CD8-positive, alpha-beta memory T cell (primary cell): ENCODE data around the gene BTBD3. TPM values are rescaled to one million over a fixed set of nuclear protein-coding genes. Genes with fewer than 3 reads are reported as not detected.

Experiments used
- CTCF ChIA-PET: fragments of 350-600 bp; sonication (Branson Sonifier 250); formaldehyde crosslinking; loops from one replicate; lab custom pipeline; 2021; ENCODE audit warnings: antibody characterized with exemption; lab: Charles Lee
- POLR2A ChIA-PET: fragments of 350-600 bp; sonication (Branson Sonifier 250); formaldehyde crosslinking; loops from one replicate; lab custom pipeline; 2021; ENCODE audit warnings: antibody characterized with exemption; lab: Charles Lee
- DNase-seq, 5 donors: peaks; one replicate each; pipeline versions ENCODE4 v3.0.0 to v3.0.0-alpha.2; 2020 to 2022; ENCODE audit warnings: mixed read lengths in 1 of 5
- H3K27ac ChIP-seq: one replicate; pipeline ENCODE4 v1.7.0; 2013; ENCODE audit warnings: low read depth, mild to moderate bottlenecking, low read length, moderate library complexity
- H3K27me3 ChIP-seq: 2 replicates; pipeline ENCODE4 v1.7.0; 2013; ENCODE audit warnings: low read length, mild to moderate bottlenecking; ENCODE audit not compliant: insufficient read depth, poor library complexity, severe bottlenecking
- H3K36me3 ChIP-seq: 2 replicates; pipeline ENCODE4 v1.7.0; 2013; ENCODE audit warnings: mild to moderate bottlenecking, low read length, moderate library complexity; ENCODE audit not compliant: insufficient read depth
- H3K4me1 ChIP-seq: 2 replicates; pipeline ENCODE4 v1.7.0; 2013; ENCODE audit warnings: mild to moderate bottlenecking, low read length, moderate library complexity; ENCODE audit not compliant: insufficient read depth
- H3K4me3 ChIP-seq: 2 replicates; pipeline ENCODE4 v1.7.0; 2013; ENCODE audit warnings: mild to moderate bottlenecking, low read length
- H3K9me3 ChIP-seq: 2 replicates; pipeline ENCODE4 v1.7.0; 2013; ENCODE audit warnings: mild to moderate bottlenecking, low read length
- H3K27ac Mint-ChIP-seq, 8 donors: one replicate each; pipeline ENCODE4 v1.8.0; 2020 to 2021; ENCODE audit warnings: mixed read lengths in 8 of 8, mild to moderate bottlenecking in 6 of 8, inconsistent platforms in 3 of 8, moderate library complexity in 3 of 8
- H3K27me3 Mint-ChIP-seq, 2 donors: one replicate each; pipeline ENCODE4 v1.8.0; 2020 to 2021; ENCODE audit warnings: mixed read lengths in 2 of 2, mild to moderate bottlenecking in 1 of 2, moderate library complexity in 1 of 2
- H3K36me3 Mint-ChIP-seq, 3 donors: one replicate each; pipeline ENCODE4 v1.8.0; 2020 to 2021; ENCODE audit warnings: mixed read lengths in 3 of 3, inconsistent platforms in 1 of 3, mild to moderate bottlenecking in 1 of 3
- H3K4me1 Mint-ChIP-seq, 3 donors: one replicate each; pipeline ENCODE4 v1.8.0; 2020 to 2021; ENCODE audit warnings: mixed read lengths in 3 of 3, inconsistent platforms in 1 of 3, mild to moderate bottlenecking in 1 of 3
- H3K4me3 Mint-ChIP-seq, 7 donors: one replicate each; pipeline ENCODE4 v1.8.0; 2020 to 2021; ENCODE audit warnings: mixed read lengths in 7 of 7, mild to moderate bottlenecking in 6 of 7, moderate library complexity in 4 of 7, inconsistent platforms in 2 of 7
- H3K9me3 Mint-ChIP-seq, 5 donors: one replicate each; pipeline ENCODE4 v1.8.0; 2020 to 2022; ENCODE audit warnings: mixed read lengths in 5 of 5, mild to moderate bottlenecking in 3 of 5, moderate library complexity in 2 of 5, inconsistent platforms in 1 of 5
- polyA plus RNA-seq: library from polyadenylated mRNA; unstranded; fragments of 300-500 nt; fragmentation: Illumina TruSeq; gene quantifications from one replicate; pipeline ENCODE4 v1.2.3, GENCODE V29; 2021
- total RNA-seq, 2 experiments: library from RNA; stranded (reverse); gene quantifications; one replicate each; pipeline ENCODE4 v1.2.3, GENCODE V29; 2021

BTBD3 gene
- under 1 TPM; 0.37 to 0.80 TPM for total RNA-seq
- 0.18 TPM for polyA plus RNA-seq

DNA sequence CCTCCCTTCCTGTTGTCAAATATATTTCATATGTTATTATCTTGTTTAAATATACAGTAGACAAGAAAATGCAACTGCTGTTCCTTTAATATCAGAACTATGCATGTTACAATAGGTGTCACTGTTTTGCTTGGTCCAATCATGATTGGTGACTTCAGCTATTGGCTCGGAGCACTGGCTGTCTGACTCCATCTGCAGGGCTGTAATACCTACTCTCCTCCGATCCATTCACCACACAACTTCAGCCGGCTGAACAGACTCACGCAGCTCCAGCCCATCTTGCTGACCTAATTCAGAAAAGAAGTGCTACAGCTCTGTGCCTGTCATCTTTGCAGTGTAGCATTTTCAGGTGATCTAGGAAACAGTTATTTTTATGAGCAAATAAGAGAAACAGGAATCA, at the start of gene BTBD3:
Gene BTBD3, plus strand, starts transcription at position 231 of the 400 bp plus-strand sequence. CDS start 383 bp downstream, outside the sequence.
- DNase-seq: no peak
- H3K27me3 ChIP-seq: no peaks in the 10 kb centered on the region
- POLR2A ChIA-PET: no interaction called here
- no peaks in the 10 kb centered on the region for H3K4me1 Mint-ChIP-seq
- H3K4me3 Mint-ChIP-seq: no peak within 1 kb of the TSS
- H3K9me3 ChIP-seq: no peaks in the 10 kb centered on the region
- CTCF ChIA-PET: no interaction called here
- no peaks in the 10 kb centered on the region for H3K36me3 Mint-ChIP-seq
- no peaks in the 10 kb centered on the region for H3K4me1 ChIP-seq
- H3K9me3 Mint-ChIP-seq: peaks cover 0 to 20% (median 2%) of the 10 kb centered on the region in 5 donors
- H3K36me3 ChIP-seq: no peaks in the 10 kb centered on the region
- H3K27me3 Mint-ChIP-seq: no peaks in the 10 kb centered on the region
- H3K27ac Mint-ChIP-seq: no peak within 1 kb of the TSS
- H3K4me3 ChIP-seq: no peak within 1 kb of the TSS
- H3K27ac ChIP-seq: no peak within 1 kb of the TSS

GRCh38 chr20:11869641-11870040, 48.1 kb upstream of the BTBD3 start:
- Histone ChIP-seq H3K4me3 (no peak overlapping the region), H3K36me3 (no peaks in the 10 kb centered on the region), H3K27me3 (no peaks in the 10 kb centered on the region), H3K27ac (no peak overlapping the region), H3K9me3 (no peaks in the 10 kb centered on the region), H3K4me1 (no peaks in the 10 kb centered on the region)
- H3K27ac Mint-ChIP-seq: no peak overlapping the region
- H3K4me1 Mint-ChIP-seq: no peaks in the 10 kb centered on the region
- CTCF ChIA-PET: no interaction called here
- peaks cover 5 to 16% (median 8%) of the 10 kb centered on the region in 5 donors for H3K9me3 Mint-ChIP-seq
- POLR2A ChIA-PET: no interaction called here
- DNase-seq: no peak
- no peak overlapping the region for H3K4me3 Mint-ChIP-seq
- no peaks in the 10 kb centered on the region for H3K36me3 Mint-ChIP-seq
- H3K27me3 Mint-ChIP-seq: peaks cover 0 to 2% of the 10 kb centered on the region in 2 donors

DNA sequence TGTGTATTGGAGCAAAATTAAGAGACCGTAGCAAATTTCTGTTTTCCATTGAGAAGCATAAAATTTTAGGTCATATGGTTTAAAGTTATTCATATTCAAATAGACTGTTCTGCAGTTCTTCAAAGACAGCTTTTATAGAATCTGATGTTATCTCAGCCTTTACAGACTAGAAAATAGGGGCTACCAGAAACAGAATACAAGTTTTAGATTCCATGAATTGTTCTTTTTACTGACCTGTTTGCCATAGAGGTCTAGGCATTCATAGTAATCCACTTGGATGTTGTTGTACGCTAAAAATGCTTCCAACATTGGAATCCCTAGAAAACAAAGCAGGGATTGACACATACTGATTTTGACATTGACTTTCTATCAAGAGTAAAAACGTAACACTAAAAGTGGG, 47.3 kb upstream of the BTBD3 start:
- no peaks in the 10 kb centered on the region for H3K4me1 Mint-ChIP-seq
- H3K4me3 ChIP-seq: no peak overlapping the region
- H3K36me3 Mint-ChIP-seq: no peaks in the 10 kb centered on the region
- H3K4me1 ChIP-seq: no peaks in the 10 kb centered on the region
- H3K9me3 Mint-ChIP-seq: peaks cover 2 to 16% (median 8%) of the 10 kb centered on the region in 5 donors
- no peaks in the 10 kb centered on the region for H3K27me3 ChIP-seq
- DNase-seq: no peak
- peaks cover 0 to 2% of the 10 kb centered on the region in 2 donors for H3K27me3 Mint-ChIP-seq
- no peaks in the 10 kb centered on the region for H3K9me3 ChIP-seq
- no peak overlapping the region for H3K27ac Mint-ChIP-seq
- H3K4me3 Mint-ChIP-seq: no peak overlapping the region
- no peaks in the 10 kb centered on the region for H3K36me3 ChIP-seq
- ChIA-PET CTCF (no interaction called here), POLR2A (no interaction called here)
- no peak overlapping the region for H3K27ac ChIP-seq

- no peak for DNase-seq
Measured at GRCh38 chr20:11876555-11876954, 41.1 kb upstream of the BTBD3 start.

DNA sequence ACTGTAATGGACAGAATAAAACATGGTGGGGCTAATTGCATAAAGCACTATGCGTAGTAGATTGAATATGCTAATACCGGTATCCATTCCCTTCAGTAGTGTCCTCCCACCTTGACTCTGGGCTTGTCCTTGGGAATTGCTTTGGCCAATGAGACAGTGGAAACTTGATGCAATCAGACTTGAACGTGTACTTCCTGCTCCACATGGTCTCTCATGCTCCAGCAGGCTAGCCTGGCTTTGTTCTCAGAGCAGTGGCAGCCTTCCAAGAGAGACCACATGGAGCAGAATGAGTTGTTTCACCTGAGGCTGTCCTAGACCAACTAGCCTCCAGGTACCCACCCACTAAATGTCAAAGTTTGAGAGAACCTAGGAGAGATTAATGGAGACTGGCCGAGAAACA, 37.0 kb upstream of the BTBD3 start:
- peaks cover 5 to 17% (median 8%) of the 10 kb centered on the region in 5 donors for H3K9me3 Mint-ChIP-seq
- no peaks in the 10 kb centered on the region for H3K4me1 ChIP-seq

More at GRCh38 chr20:11876555-11876954, 41.1 kb upstream of the BTBD3 start:
- Histone ChIP-seq H3K4me3 (no peak overlapping the region), H3K9me3 (no peaks in the 10 kb centered on the region), H3K27ac (no peak overlapping the region), H3K36me3 (no peaks in the 10 kb centered on the region), H3K27me3 (no peaks in the 10 kb centered on the region), H3K4me1 (no peaks in the 10 kb centered on the region)
- ChIA-PET POLR2A (no interaction called here), CTCF (no interaction called here)
- Mint-ChIP-seq H3K27me3 (peaks cover 0 to 2% of the 10 kb centered on the region in 2 donors), H3K36me3 (no peaks in the 10 kb centered on the region), H3K27ac (no peak overlapping the region), H3K9me3 (peaks cover 6 to 18% (median 10%) of the 10 kb centered on the region in 5 donors), H3K4me3 (no peak overlapping the region), H3K4me1 (no peaks in the 10 kb centered on the region)

GRCh38 chr20:11881449-11881848, 36.2 kb upstream of the BTBD3 start:
- no peaks in the 10 kb centered on the region for H3K27me3 ChIP-seq

More for the DNA sequence above, 37.0 kb upstream of the BTBD3 start:
- CTCF ChIA-PET: no interaction called here
- H3K27me3 ChIP-seq: no peaks in the 10 kb centered on the region
- Mint-ChIP-seq H3K36me3 (no peaks in the 10 kb centered on the region), H3K27ac (no peak overlapping the region), H3K27me3 (no peaks in the 10 kb centered on the region), H3K4me3 (no peak overlapping the region), H3K4me1 (no peaks in the 10 kb centered on the region)
- H3K4me3 ChIP-seq: no peak overlapping the region
- POLR2A ChIA-PET: no interaction called here
- H3K36me3 ChIP-seq: no peaks in the 10 kb centered on the region
- DNase-seq: no peak
- H3K27ac ChIP-seq: no peak overlapping the region
- no peaks in the 10 kb centered on the region for H3K9me3 ChIP-seq

DNA sequence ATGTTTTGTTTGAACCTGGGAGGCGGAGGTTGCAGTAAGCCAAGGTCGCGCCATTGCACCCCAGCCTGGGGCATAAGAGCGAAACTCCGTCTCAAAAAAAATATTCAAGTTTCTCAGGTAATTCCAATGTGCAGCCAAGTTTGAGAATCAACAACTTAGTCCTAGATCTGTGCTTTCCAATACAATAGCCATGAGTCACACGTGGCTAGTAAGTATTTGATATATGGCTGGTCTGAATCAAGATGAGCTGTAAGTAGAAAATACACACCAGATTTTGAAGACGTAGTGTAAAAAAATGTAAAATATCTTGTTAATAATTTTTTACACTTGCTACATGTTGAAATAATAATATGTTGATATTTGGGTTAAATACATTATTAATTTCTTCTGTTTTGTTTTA, 35.0 kb upstream of the BTBD3 start:
- Histone ChIP-seq H3K27ac (no peak overlapping the region), H3K9me3 (no peaks in the 10 kb centered on the region), H3K4me3 (no peak overlapping the region), H3K27me3 (no peaks in the 10 kb centered on the region), H3K4me1 (no peaks in the 10 kb centered on the region), H3K36me3 (no peaks in the 10 kb centered on the region)
- H3K27ac Mint-ChIP-seq: no peak overlapping the region
- POLR2A ChIA-PET: no interaction called here
- H3K9me3 Mint-ChIP-seq: peaks cover 0 to 9% (median 6%) of the 10 kb centered on the region in 5 donors
- CTCF ChIA-PET: no interaction called here
- H3K27me3 Mint-ChIP-seq: peaks cover 0 to 2% of the 10 kb centered on the region in 2 donors
- DNase-seq: no peak
- no peaks in the 10 kb centered on the region for H3K4me1 Mint-ChIP-seq
- no peaks in the 10 kb centered on the region for H3K36me3 Mint-ChIP-seq
- H3K4me3 Mint-ChIP-seq: no peak overlapping the region

More at GRCh38 chr20:11881449-11881848, 36.2 kb upstream of the BTBD3 start:
- CTCF ChIA-PET: no interaction called here
- Histone ChIP-seq H3K4me1 (no peaks in the 10 kb centered on the region), H3K27ac (no peak overlapping the region), H3K36me3 (no peaks in the 10 kb centered on the region), H3K4me3 (no peak overlapping the region), H3K9me3 (no peaks in the 10 kb centered on the region)
- no peaks in the 10 kb centered on the region for H3K4me1 Mint-ChIP-seq
- POLR2A ChIA-PET: no interaction called here
- no peaks in the 10 kb centered on the region for H3K27me3 Mint-ChIP-seq
- no peak overlapping the region for H3K27ac Mint-ChIP-seq
- DNase-seq: no peak
- peaks cover 2 to 17% (median 8%) of the 10 kb centered on the region in 5 donors for H3K9me3 Mint-ChIP-seq
- no peaks in the 10 kb centered on the region for H3K36me3 Mint-ChIP-seq
- H3K4me3 Mint-ChIP-seq: no peak overlapping the region

GRCh38 chr20:11888648-11889047, 29.0 kb upstream of the BTBD3 start:
- peaks cover 9 to 18% (median 14%) of the 10 kb centered on the region in 5 donors for H3K9me3 Mint-ChIP-seq
- H3K27me3 ChIP-seq: no peaks in the 10 kb centered on the region
- H3K36me3 Mint-ChIP-seq: peaks cover 0 to 3% (median 0%) of the 10 kb centered on the region in 3 donors
- H3K9me3 ChIP-seq: no peaks in the 10 kb centered on the region
- H3K36me3 ChIP-seq: no peaks in the 10 kb centered on the region
- H3K4me1 Mint-ChIP-seq: peaks cover 0 to 3% (median 0%) of the 10 kb centered on the region in 3 donors
- no peak for DNase-seq
- no peaks in the 10 kb centered on the region for H3K4me1 ChIP-seq
- H3K27ac Mint-ChIP-seq: no peak overlapping the region
- ChIA-PET CTCF (no interaction called here), POLR2A (no interaction called here)
- no peak overlapping the region for H3K27ac ChIP-seq
- peaks cover 14 to 24% of the 10 kb centered on the region in 2 donors for H3K27me3 Mint-ChIP-seq
- H3K4me3 ChIP-seq: no peak overlapping the region
- H3K4me3 Mint-ChIP-seq: no peak overlapping the region
